Measurements from ENCODE around the gene HASPIN. TPM values are rescaled to one million over a fixed set of nuclear protein-coding genes. Genes with fewer than 3 reads are reported as not detected.

HASPIN gene
- total and polyA plus RNA-seq, 9 of the 15 experiments (the other 6 are each of a cell fraction or from before 2014, with no cell fraction given), result 0.81 to 13.5 (median 9.9) TPM

GRCh38 chr17:3712811-3713463, 10.8 kb upstream of the HASPIN start (continued):
- TF ChIP-seq GMEB1 (CRISPR knock-in tag; IDR thresholded peaks at IDR 0.05) (no peak), ZSCAN29 (IDR thresholded peaks at IDR 0.05) (no peak), CBFA2T3 (IDR thresholded peaks at IDR 0.05) (peak; percentile 82), HEY1 (CRISPR knock-in tag; IDR thresholded peaks at IDR 0.05; ENCODE audit: borderline replicate concordance) (no peak), NELFE (IDR thresholded peaks at IDR 0.05; ENCODE audit: insufficient read depth, insufficient read length) (no peak), ZNF740 (CRISPR knock-in tag; IDR thresholded peaks at IDR 0.05) (no peak), ZNF740 (tag; IDR thresholded peaks at IDR 0.05) (no peak), ZNF511 (CRISPR knock-in tag; IDR thresholded peaks at IDR 0.05) (no peak), HDAC1 (IDR thresholded peaks at IDR 0.05) (peak in 1 of 2 experiments; percentile 59; a peak in 2 of 4 replicates), FOSL1 (tag; conservative IDR thresholded peaks at IDR 0.05) (no peak), FOXP1 (CRISPR knock-in tag; IDR thresholded peaks at IDR 0.05) (no peak), SRSF1 (IDR thresholded peaks at IDR 0.05; ENCODE audit: low read depth, low read length) (no peak), HLTF (IDR thresholded peaks at IDR 0.05) (no peak), ZNF699 (CRISPR knock-in tag; IDR thresholded peaks at IDR 0.05; ENCODE audit: insufficient replicate concordance) (no peak), PKNOX1 (IDR thresholded peaks at IDR 0.05) (no peak), AFF4 (CRISPR knock-in tag; IDR thresholded peaks at IDR 0.05) (no peak), MYBL2 (IDR thresholded peaks at IDR 0.05; ENCODE audit: low read depth) (no peak), MYBL2 (CRISPR knock-in tag; IDR thresholded peaks at IDR 0.05; ENCODE audit: borderline replicate concordance) (no peak), ARID1B (IDR thresholded peaks at IDR 0.05) (peak; percentile 83)
